Bronchial epithelial cell (primary cell): ENCODE data around the gene GRIK5. TPM values are rescaled to one million over a fixed set of nuclear protein-coding genes. Genes with fewer than 3 reads are reported as not detected.
A peak's percentile ranks its signal among the peaks of the same experiment; 100 is the strongest.

Experiments used
- DNase-seq: peaks from one replicate; pipeline ENCODE4 v3.0.0-alpha.2; 2010; ENCODE audit warnings: low read depth
- FAIRE-seq: peaks from 2 replicates; lab custom pipeline; 2011; peaks lifted over from hg19 to GRCh38; lab: Jason Lieb, UNC
- H3K27me3 ChIP-seq: 2 replicates; pipeline ENCODE4 v1.5.1; 2011; ENCODE audit warnings: low read length; ENCODE audit not compliant: control insufficient read depth, insufficient read depth
- H3K36me3 ChIP-seq: 2 replicates; pipeline ENCODE4 v1.5.1; 2011; ENCODE audit warnings: low read length; ENCODE audit not compliant: control insufficient read depth, insufficient read depth
- H3K4me3 ChIP-seq: 2 replicates; pipeline ENCODE4 v1.5.1; 2011; ENCODE audit warnings: mild to moderate bottlenecking, low read depth, low read length, control low read depth
- CTCF ChIP-seq: IDR thresholded peaks from 2 replicates; pipeline ENCODE4 v1.5.1; 2011; ENCODE audit warnings: mild to moderate bottlenecking, moderate library complexity, low read length, control low read depth, inconsistent platforms; ENCODE audit not compliant: insufficient read depth, severe bottlenecking
- total RNA-seq: library from RNA; depleted of rRNA; stranded (reverse); fragments of >200 nt; gene quantifications from 2 replicates; pipeline ENCODE4 v1.2.1, GENCODE V29; 2014

GRIK5 gene
- total RNA-seq, 1 donor from 2014 or later, result under 0.01 TPM

GRCh38 chr19:42057846-42058245, 12.2 kb downstream of the GRIK5 start:
- TF ChIP-seq CTCF, result no peak
- Histone ChIP-seq H3K36me3 (no peaks in the 10 kb centered on the region), H3K4me3 (no peak overlapping the region), H3K27me3 (no peaks in the 10 kb centered on the region)
- DNase-seq (no peak), FAIRE-seq (no peak)

GRCh38 chr19:42054205-42054604, 15.8 kb downstream of the GRIK5 start:
- Histone ChIP-seq H3K36me3 (no peaks in the 10 kb centered on the region), H3K27me3 (no peaks in the 10 kb centered on the region), H3K4me3 (no peak overlapping the region)
- DNase-seq (no peak), FAIRE-seq (no peak)
- TF ChIP-seq CTCF, result no peak

GRCh38 chr19:42053037-42053935, 16.7 kb downstream of the GRIK5 start:
- DNase-seq (peak; percentile 62), FAIRE-seq (peak; percentile 72)
- H3K4me3 ChIP-seq, result no peak overlapping the region
- H3K27me3 ChIP-seq, result no peaks in the 10 kb centered on the region
- H3K36me3 ChIP-seq, result no peaks in the 10 kb centered on the region
- no peak for TF ChIP-seq CTCF

GRCh38 chr19:42052241-42052863, 17.7 kb downstream of the GRIK5 start:
- Histone ChIP-seq H3K4me3 (no peak overlapping the region), H3K27me3 (no peaks in the 10 kb centered on the region), H3K36me3 (no peaks in the 10 kb centered on the region)
- DNase-seq, result peak; percentile 14
- no peak for TF ChIP-seq CTCF
- FAIRE-seq, result no peak

- H3K4me3 ChIP-seq, result no peak overlapping the region
- DNase-seq (peak; percentile 100), FAIRE-seq (peak; percentile 99)
- H3K36me3 ChIP-seq, result no peaks in the 10 kb centered on the region
- TF ChIP-seq CTCF, result no peak
- no peaks in the 10 kb centered on the region for H3K27me3 ChIP-seq
Observed at GRCh38 chr19:42051166-42052115, 18.6 kb downstream of the GRIK5 start.
